ENCODE measurements around the gene CENPF.

GRCh38 chr1:214603819-214604252 lies 841 bp downstream of the CENPF start:
- no peak for TF ChIP-seq CTCF (IDR thresholded peaks at IDR 0.05)
- TF ChIP-seq ZFX (IDR thresholded peaks at IDR 0.05; ENCODE audit: borderline replicate concordance), result no peak
